K562 (cell line): ENCODE measurements around the gene ZNF516.

Experiments used
- CAMTA2 ChIP-seq: fragments of 250-450 bp; sonication (Bioruptor Pico); conservative IDR thresholded peaks from 2 replicates; pipeline ENCODE4 v1.5.1; 2022
- FOXK2 ChIP-seq, 2 experiments: fragments of 450-650 bp; IDR thresholded peaks in 1 of 2; conservative IDR thresholded peaks in 1 of 2; 2 replicates each; pipeline ENCODE4 v1.6.1; 2016; ENCODE audit warnings: low read depth in 2 of 2, mild to moderate bottlenecking in 1 of 2
- KDM1A ChIP-seq, 2 experiments: fragments of 450-650 bp; IDR thresholded peaks; 2 replicates each; pipeline ENCODE4 v1.6.1; 2016; ENCODE audit warnings: mild to moderate bottlenecking in 2 of 2
- MAZ ChIP-seq, 2 experiments: fragments of 450-650 bp in 1 of 2; sonication (generic) in 1 of 2; formaldehyde crosslinking; IDR thresholded peaks in 1 of 2; conservative IDR thresholded peaks in 1 of 2; 2 replicates each; pipeline versions ENCODE4 v1.4.0 to v1.5.0; 2020; ENCODE audit warnings: mild to moderate bottlenecking in 1 of 2, missing genetic modification reagents in 1 of 2
- RAD21 ChIP-seq, 2 experiments: fragments of 250-450 bp in 1 of 2; fragments of 450-650 bp in 1 of 2; sonication (Bioruptor Pico) in 1 of 2; formaldehyde crosslinking in 1 of 2; IDR thresholded peaks in 1 of 2; conservative IDR thresholded peaks in 1 of 2; 2 replicates each; pipeline versions ENCODE4 v1.4.0 to v1.8.0; 2020 to 2022; ENCODE audit warnings: mild to moderate bottlenecking in 2 of 2, moderate library complexity in 1 of 2
- SPI1 ChIP-seq: IDR thresholded peaks from 2 replicates; pipeline ENCODE4 v1.6.1; 2011; ENCODE audit warnings: low read depth, low read length, control low read depth, borderline replicate concordance
- SRSF3 ChIP-seq: fragments of 200-400 bp; formaldehyde crosslinking; IDR thresholded peaks from 2 replicates; pipeline ENCODE4 v1.6.1; 2016; ENCODE audit warnings: mild to moderate bottlenecking, low read length, moderate library complexity; ENCODE audit not compliant: insufficient read depth
- ZNF239 ChIP-seq: fragments of 250-450 bp; sonication (Bioruptor Pico); IDR thresholded peaks from 2 replicates; pipeline ENCODE4 v1.4.0; 2020; ENCODE audit warnings: mild to moderate bottlenecking
- ZNF639 ChIP-seq, 2 experiments: fragments of 200-800 bp in 1 of 2; sonication (Bioruptor generic) in 1 of 2; sonication (generic) in 1 of 2; formaldehyde crosslinking in 1 of 2; IDR thresholded peaks in 1 of 2; conservative IDR thresholded peaks in 1 of 2; 2 replicates each; pipeline versions ENCODE4 v1.5.0 to v1.6.1; 2016 to 2020; ENCODE audit warnings: missing compliant biosample characterization in 1 of 2, missing genetic modification characterization in 1 of 2, missing genetic modification reagents in 1 of 2
- TF ChIP-seq, protein P1 (sequence below), 3 experiments: IDR thresholded peaks in 2 of 3; conservative IDR thresholded peaks in 1 of 3; 2 replicates each; pipeline ENCODE4 v1.5.1; 2011 to 2012; ENCODE audit warnings: low read length in 3 of 3, mild to moderate bottlenecking in 3 of 3, control low read depth in 2 of 3, improper control_type of control experiment in 1 of 3, inconsistent platforms in 1 of 3, low read depth in 1 of 3, mixed read lengths in 1 of 3, moderate library complexity in 1 of 3; ENCODE audit not compliant: insufficient read depth in 2 of 3
- TF ChIP-seq, protein P2 (sequence below): sonication (generic); formaldehyde crosslinking; IDR thresholded peaks from 2 replicates; pipeline ENCODE4 v1.5.0; 2020; ENCODE audit warnings: missing genetic modification reagents
- TF ChIP-seq, protein P3 (sequence below): sonication (generic); formaldehyde crosslinking; IDR thresholded peaks from 2 replicates; pipeline ENCODE4 v1.9.0; 2022; ENCODE audit warnings: mild to moderate bottlenecking, missing genetic modification reagents
- TF ChIP-seq, protein P4 (sequence below): fragments of 450-650 bp; IDR thresholded peaks from 2 replicates; pipeline ENCODE4 v1.7.1; 2018; ENCODE audit warnings: mild to moderate bottlenecking, low read depth; ENCODE audit not compliant: partially characterized antibody

DNA sequence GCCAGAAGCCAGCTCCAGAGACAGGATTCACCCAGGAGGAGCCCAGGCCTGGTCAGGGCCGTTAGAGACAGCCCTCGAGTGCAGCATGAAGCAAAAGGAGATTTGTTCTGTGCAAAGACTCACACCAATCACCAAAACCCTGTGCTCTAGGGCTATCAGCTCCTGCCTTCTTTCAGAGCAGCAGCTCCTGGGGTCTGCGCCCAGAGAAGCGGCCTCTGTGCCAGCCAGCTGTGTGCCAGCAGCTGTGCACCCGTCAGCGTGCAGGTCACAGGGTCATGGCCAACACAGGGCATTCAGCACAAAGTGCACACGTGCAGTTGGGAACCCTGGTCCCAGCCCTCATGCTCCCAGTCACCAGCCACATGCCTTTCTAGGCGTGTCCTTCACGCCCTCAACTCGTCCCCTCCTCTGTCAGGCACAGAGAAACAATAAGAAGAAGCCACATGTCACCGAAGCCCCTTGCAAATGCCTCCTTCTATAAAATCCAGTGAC is 49.3 kb downstream of the ZNF516 start:
- TF ChIP-seq KDM1A (IDR thresholded peaks at IDR 0.05) (no peak), SPI1 (no peak), RAD21 (CRISPR knock-in tag; conservative IDR thresholded peaks at IDR 0.05 in 1 of 2, IDR thresholded peaks at IDR 0.05 in 1 of 2) (no peak), ZNF239 (CRISPR knock-in tag) (no peak), CAMTA2 (CRISPR knock-in tag) (no peak), FOXK2 (conservative IDR thresholded peaks at IDR 0.05 in 1 of 2, IDR thresholded peaks at IDR 0.05 in 1 of 2; ENCODE audit: low read depth in 2 of 2) (no peak), SRSF3 (no peak), ZNF639 (CRISPR knock-in tag; conservative IDR thresholded peaks at IDR 0.05 in 1 of 2, IDR thresholded peaks at IDR 0.05 in 1 of 2) (no peak), MAZ (CRISPR knock-in tag; conservative IDR thresholded peaks at IDR 0.05 in 1 of 2, IDR thresholded peaks at IDR 0.05 in 1 of 2) (no peak)
- TF ChIP-seq, protein P1, sequence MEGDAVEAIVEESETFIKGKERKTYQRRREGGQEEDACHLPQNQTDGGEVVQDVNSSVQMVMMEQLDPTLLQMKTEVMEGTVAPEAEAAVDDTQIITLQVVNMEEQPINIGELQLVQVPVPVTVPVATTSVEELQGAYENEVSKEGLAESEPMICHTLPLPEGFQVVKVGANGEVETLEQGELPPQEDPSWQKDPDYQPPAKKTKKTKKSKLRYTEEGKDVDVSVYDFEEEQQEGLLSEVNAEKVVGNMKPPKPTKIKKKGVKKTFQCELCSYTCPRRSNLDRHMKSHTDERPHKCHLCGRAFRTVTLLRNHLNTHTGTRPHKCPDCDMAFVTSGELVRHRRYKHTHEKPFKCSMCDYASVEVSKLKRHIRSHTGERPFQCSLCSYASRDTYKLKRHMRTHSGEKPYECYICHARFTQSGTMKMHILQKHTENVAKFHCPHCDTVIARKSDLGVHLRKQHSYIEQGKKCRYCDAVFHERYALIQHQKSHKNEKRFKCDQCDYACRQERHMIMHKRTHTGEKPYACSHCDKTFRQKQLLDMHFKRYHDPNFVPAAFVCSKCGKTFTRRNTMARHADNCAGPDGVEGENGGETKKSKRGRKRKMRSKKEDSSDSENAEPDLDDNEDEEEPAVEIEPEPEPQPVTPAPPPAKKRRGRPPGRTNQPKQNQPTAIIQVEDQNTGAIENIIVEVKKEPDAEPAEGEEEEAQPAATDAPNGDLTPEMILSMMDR (IDR thresholded peaks at IDR 0.05 in 2 of 3, conservative IDR thresholded peaks at IDR 0.05 in 1 of 3; ENCODE audit: insufficient read depth in 2 of 3, low read depth in 1 of 3, low read length in 3 of 3), result no peak
- TF ChIP-seq, protein P2, sequence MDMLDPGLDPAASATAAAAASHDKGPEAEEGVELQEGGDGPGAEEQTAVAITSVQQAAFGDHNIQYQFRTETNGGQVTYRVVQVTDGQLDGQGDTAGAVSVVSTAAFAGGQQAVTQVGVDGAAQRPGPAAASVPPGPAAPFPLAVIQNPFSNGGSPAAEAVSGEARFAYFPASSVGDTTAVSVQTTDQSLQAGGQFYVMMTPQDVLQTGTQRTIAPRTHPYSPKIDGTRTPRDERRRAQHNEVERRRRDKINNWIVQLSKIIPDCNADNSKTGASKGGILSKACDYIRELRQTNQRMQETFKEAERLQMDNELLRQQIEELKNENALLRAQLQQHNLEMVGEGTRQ (CRISPR knock-in tag), result no peak
- TF ChIP-seq, protein P3, sequence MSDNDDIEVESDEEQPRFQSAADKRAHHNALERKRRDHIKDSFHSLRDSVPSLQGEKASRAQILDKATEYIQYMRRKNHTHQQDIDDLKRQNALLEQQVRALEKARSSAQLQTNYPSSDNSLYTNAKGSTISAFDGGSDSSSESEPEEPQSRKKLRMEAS (CRISPR knock-in tag), result no peak
- TF ChIP-seq, protein P4, sequence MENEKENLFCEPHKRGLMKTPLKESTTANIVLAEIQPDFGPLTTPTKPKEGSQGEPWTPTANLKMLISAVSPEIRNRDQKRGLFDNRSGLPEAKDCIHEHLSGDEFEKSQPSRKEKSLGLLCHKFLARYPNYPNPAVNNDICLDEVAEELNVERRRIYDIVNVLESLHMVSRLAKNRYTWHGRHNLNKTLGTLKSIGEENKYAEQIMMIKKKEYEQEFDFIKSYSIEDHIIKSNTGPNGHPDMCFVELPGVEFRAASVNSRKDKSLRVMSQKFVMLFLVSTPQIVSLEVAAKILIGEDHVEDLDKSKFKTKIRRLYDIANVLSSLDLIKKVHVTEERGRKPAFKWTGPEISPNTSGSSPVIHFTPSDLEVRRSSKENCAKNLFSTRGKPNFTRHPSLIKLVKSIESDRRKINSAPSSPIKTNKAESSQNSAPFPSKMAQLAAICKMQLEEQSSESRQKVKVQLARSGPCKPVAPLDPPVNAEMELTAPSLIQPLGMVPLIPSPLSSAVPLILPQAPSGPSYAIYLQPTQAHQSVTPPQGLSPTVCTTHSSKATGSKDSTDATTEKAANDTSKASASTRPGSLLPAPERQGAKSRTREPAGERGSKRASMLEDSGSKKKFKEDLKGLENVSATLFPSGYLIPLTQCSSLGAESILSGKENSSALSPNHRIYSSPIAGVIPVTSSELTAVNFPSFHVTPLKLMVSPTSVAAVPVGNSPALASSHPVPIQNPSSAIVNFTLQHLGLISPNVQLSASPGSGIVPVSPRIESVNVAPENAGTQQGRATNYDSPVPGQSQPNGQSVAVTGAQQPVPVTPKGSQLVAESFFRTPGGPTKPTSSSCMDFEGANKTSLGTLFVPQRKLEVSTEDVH, result no peak
